ENCODE measurements around the gene NOX3.

Gene NOX3

GRCh38 chr6:155432293-155432692, 23.3 kb downstream of the NOX3 start:
- DNase-seq, result no peak

GRCh38 chr6:155429321-155429893, 26.2 kb downstream of the NOX3 start:
- no peak for DNase-seq

- no peak for DNase-seq
Observed at GRCh38 chr6:155426408-155426945, 29.2 kb downstream of the NOX3 start.

GRCh38 chr6:155424181-155424580, 31.5 kb downstream of the NOX3 start:
- DNase-seq, result no peak

- no peak for DNase-seq
Observed at GRCh38 chr6:155422635-155423034, 33.0 kb downstream of the NOX3 start.

- no peak for DNase-seq
Observed at GRCh38 chr6:155420492-155420891, 35.1 kb downstream of the NOX3 start.

- no peak for DNase-seq
Observed at GRCh38 chr6:155419161-155419560, 36.5 kb downstream of the NOX3 start.

- peak; percentile 66 for DNase-seq
Observed at GRCh38 chr6:155418017-155418761, 37.5 kb downstream of the NOX3 start.

GRCh38 chr6:155417454-155417853, 38.2 kb downstream of the NOX3 start:
- DNase-seq, result no peak

GRCh38 chr6:155415953-155416352, 39.7 kb downstream of the NOX3 start:
- no peak for DNase-seq

- no peak for DNase-seq
Observed at GRCh38 chr6:155414049-155414448, 41.6 kb downstream of the NOX3 start.

- DNase-seq, result no peak
Observed at GRCh38 chr6:155412335-155412734, 43.3 kb downstream of the NOX3 start.

- DNase-seq, result no peak
Observed at GRCh38 chr6:155411154-155412052, 44.2 kb downstream of the NOX3 start.

- no peak for DNase-seq
Observed at GRCh38 chr6:155409391-155409790, 46.2 kb downstream of the NOX3 start.

GRCh38 chr6:155408981-155409380, 46.7 kb downstream of the NOX3 start:
- no peak for DNase-seq

GRCh38 chr6:155408231-155408630, 47.4 kb downstream of the NOX3 start:
- DNase-seq, result no peak

- no peak for DNase-seq
Observed at GRCh38 chr6:155406801-155407200, 48.8 kb downstream of the NOX3 start.

- DNase-seq, result no peak
Observed at GRCh38 chr6:155404937-155405336, 50.7 kb downstream of the NOX3 start.

GRCh38 chr6:155402656-155403304, 52.9 kb downstream of the NOX3 start:
- no peak for DNase-seq

- DNase-seq, result no peak
Observed at GRCh38 chr6:155400654-155400965, 55.0 kb downstream of the NOX3 start.

- no peak for DNase-seq
Observed at GRCh38 chr6:155399745-155400653, 55.6 kb downstream of the NOX3 start.
